ENCODE results near the gene ENO3.
A peak's percentile ranks its signal among the peaks of the same experiment; 100 is the strongest.

Gene ENO3

GRCh38 chr17:4960279-4960922 is 9.5 kb downstream of the ENO3 start:
- Histone ChIP-seq H3K4me1 (ENCODE audit: control insufficient read depth, low read length) (no peaks in the 10 kb centered on the region), H3K9me3 (ENCODE audit: control insufficient read depth, insufficient read depth, low read length) (no peaks in the 10 kb centered on the region), H3K4me3 (ENCODE audit: low read length) (no peak overlapping the region), H4K20me1 (ENCODE audit: control insufficient read depth, insufficient read depth, low read depth, low read length) (no peaks in the 10 kb centered on the region), H3K27me3 (ENCODE audit: control insufficient read depth, low read length) (no peaks in the 10 kb centered on the region), H3K4me2 (ENCODE audit: low read length) (no peak overlapping the region), H3K79me2 (ENCODE audit: control insufficient read depth, low read length) (peaks cover 4% of the 10 kb centered on the region), H3K9me2 (replicated peaks; ENCODE audit: control insufficient read depth, low read length) (no peaks in the 10 kb centered on the region), H3K36me3 (ENCODE audit: control insufficient read depth, low read length) (peaks cover 18% of the 10 kb centered on the region), H3K27ac (ENCODE audit: low read depth, low read length) (no peak overlapping the region), H3F3A (ENCODE audit: control insufficient read depth, insufficient read depth) (peaks cover 6% of the 10 kb centered on the region; the same call in 1 of the 2 replicates)
- no peak for TF ChIP-seq CTCF (IDR thresholded peaks at IDR 0.05; ENCODE audit: low read depth, low read length, poor library complexity, severe bottlenecking)
- no peak for TF ChIP-seq EZH2phosphoT487 (IDR thresholded peaks at IDR 0.05; ENCODE audit: borderline replicate concordance, low read length)

- Histone ChIP-seq H3K27ac (ENCODE audit: low read depth, low read length) (no peak overlapping the region), H3K4me1 (ENCODE audit: control insufficient read depth, low read length) (peaks cover 19% of the 10 kb centered on the region), H3K9me3 (ENCODE audit: control insufficient read depth, insufficient read depth, low read length) (no peaks in the 10 kb centered on the region), H3K27me3 (ENCODE audit: control insufficient read depth, low read length) (no peaks in the 10 kb centered on the region), H3K4me2 (ENCODE audit: low read length) (peak overlapping the region; percentile 78; the same call in 1 of the 2 replicates), H3K36me3 (ENCODE audit: control insufficient read depth, low read length) (peaks cover 34% of the 10 kb centered on the region), H3K79me2 (ENCODE audit: control insufficient read depth, low read length) (peaks cover 29% of the 10 kb centered on the region), H3K9me2 (replicated peaks; ENCODE audit: control insufficient read depth, low read length) (no peaks in the 10 kb centered on the region), H4K20me1 (ENCODE audit: control insufficient read depth, insufficient read depth, low read depth, low read length) (no peaks in the 10 kb centered on the region), H3K4me3 (ENCODE audit: low read length) (no peak overlapping the region), H3F3A (ENCODE audit: control insufficient read depth, insufficient read depth) (no peaks in the 10 kb centered on the region; the same call in 1 of the 2 replicates)
- no peak for TF ChIP-seq EZH2phosphoT487 (IDR thresholded peaks at IDR 0.05; ENCODE audit: borderline replicate concordance, low read length)
- TF ChIP-seq CTCF (IDR thresholded peaks at IDR 0.05; ENCODE audit: low read depth, low read length, poor library complexity, severe bottlenecking): no peak
Observed at GRCh38 chr17:4965311-4965986, 14.5 kb downstream of the ENO3 start.

- H3K4me2 ChIP-seq (ENCODE audit: low read length): peak overlapping the region; percentile 78
- H3K79me2 ChIP-seq (ENCODE audit: control insufficient read depth, low read length): peaks cover 29% of the 10 kb centered on the region
- H3K27me3 ChIP-seq (ENCODE audit: control insufficient read depth, low read length): no peaks in the 10 kb centered on the region
- TF ChIP-seq EZH2phosphoT487 (IDR thresholded peaks at IDR 0.05; ENCODE audit: borderline replicate concordance, low read length) (no peak), CTCF (IDR thresholded peaks at IDR 0.05; ENCODE audit: low read depth, low read length, poor library complexity, severe bottlenecking) (no peak)
- H3K27ac ChIP-seq (ENCODE audit: low read depth, low read length): peak overlapping the region; percentile 77
- H3K4me1 ChIP-seq (ENCODE audit: control insufficient read depth, low read length): peaks cover 19% of the 10 kb centered on the region
- no peaks in the 10 kb centered on the region for H4K20me1 ChIP-seq (ENCODE audit: control insufficient read depth, insufficient read depth, low read depth, low read length)
- peaks cover 39% of the 10 kb centered on the region for H3K36me3 ChIP-seq (ENCODE audit: control insufficient read depth, low read length)
- H3K9me3 ChIP-seq (ENCODE audit: control insufficient read depth, insufficient read depth, low read length): no peaks in the 10 kb centered on the region
- no peaks in the 10 kb centered on the region for H3K9me2 ChIP-seq (replicated peaks; ENCODE audit: control insufficient read depth, low read length)
- H3K4me3 ChIP-seq (ENCODE audit: low read length): peak overlapping the region; percentile 86
- no peaks in the 10 kb centered on the region; the same call in 1 of the 2 replicates for H3F3A ChIP-seq (ENCODE audit: control insufficient read depth, insufficient read depth)
Observed at GRCh38 chr17:4966844-4967538, 16.1 kb downstream of the ENO3 start.
